Measurements from ENCODE around the gene WDR19. TPM values are rescaled to one million over a fixed set of nuclear protein-coding genes. Genes with fewer than 3 reads are reported as not detected.

WDR19 gene
- polyA plus RNA-seq, 4 donors, result 60.8 to 113 (median 87.2) TPM

Other genes starting within 250 kb of the WDR19 start
- gene TMEM156, start 150.1 kb upstream of the WDR19 start, polyA plus RNA-seq (ENCODE audit: insufficient read length in 4 of 4), result 1 to 10 TPM; 3.2 to 4.1 (median 3.4) TPM
- 10 to 100 TPM; 38.8 to 45.4 (median 42.5) TPM for gene KLHL5, start 120.3 kb upstream of the WDR19 start, polyA plus RNA-seq (ENCODE audit: insufficient read length in 4 of 4)
- gene RFC1, start 183.8 kb downstream of the WDR19 start, polyA plus RNA-seq (ENCODE audit: insufficient read length in 4 of 4), result 10 to 100 TPM; 64.4 to 79.9 (median 73.3) TPM
- gene KLB, start 224.4 kb downstream of the WDR19 start, polyA plus RNA-seq (ENCODE audit: insufficient read length in 4 of 4), result under 1 TPM; 0.11 to 0.40 (median 0.19) TPM